ENCODE results near the gene ARHGAP24. TPM values are rescaled to one million over a fixed set of nuclear protein-coding genes. Genes with fewer than 3 reads are reported as not detected.

The ARHGAP24 gene
- total and polyA plus RNA-seq, 10 of the 15 experiments (the other 5 are each of a cell fraction or from before 2014, with no cell fraction given) = 0.10 to 4.2 (median 0.52) TPM

- DNase-seq (ENCODE audit: low read depth, low spot score) (no peak), FAIRE-seq (no peak), ATAC-seq (no peak)
- Histone ChIP-seq H3K36me3 (ENCODE audit: control insufficient read depth in 2 of 2, insufficient read depth in 2 of 2, low read length in 1 of 2) (no peaks in the 10 kb centered on the region), H3K27ac (ENCODE audit: control insufficient read depth, insufficient read depth) (no peak overlapping the region), H2AFZ (ENCODE audit: control insufficient read depth, low read depth, low read length) (no peak overlapping the region), H3K4me3 (no peak overlapping the region), H3K4me1 (ENCODE audit: control insufficient read depth, insufficient read depth, low read length) (peaks cover 5% of the 10 kb centered on the region; the same call in 1 of the 2 replicates), H3K9ac (ENCODE audit: control insufficient read depth, insufficient read depth, low read length) (no peak overlapping the region), H3K27me3 (replicated peaks in 1 of 2; ENCODE audit: control insufficient read depth in 2 of 2, insufficient read depth in 2 of 2, low read length in 1 of 2) (no peaks in the 10 kb centered on the region), H3K4me2 (ENCODE audit: control insufficient read depth, insufficient read depth) (no peak overlapping the region), H3K79me2 (ENCODE audit: control insufficient read depth, insufficient read depth, low read length) (no peaks in the 10 kb centered on the region), H4K20me1 (ENCODE audit: control insufficient read depth, insufficient read depth) (no peaks in the 10 kb centered on the region), H3K9me3 (replicated peaks; ENCODE audit: control insufficient read depth, insufficient read depth, low read length) (no peaks in the 10 kb centered on the region)
- in situ Hi-C loops (cut with MboI) (no loop called here), intact Hi-C loops (cut with micrococcal nuclease; ENCODE audit: unreplicated experiment) (no loop called here)
- POLR2A ChIA-PET = no interaction called here
- BruUV-seq (replicated peaks) = no TSS peak
- WGBS (ENCODE audit: insufficient coverage, insufficient replicate concordance, low lambda C conversion rate, missing lambda C conversion rate) = 16% methylated on average over 4 of the region's 4 CpGs
- RAD21 ChIA-PET (ENCODE audit: unreplicated experiment) = no interaction called here
- CTCF ChIA-PET = no interaction called here
- SMC1A ChIA-PET (ENCODE audit: uncharacterized antibody, unreplicated experiment) = interaction anchor here (0.6 kb wide), 1 partner anchor 111 kb away, joined by 3 read pairs; no protein-coding TSS in a partner anchor
- no peak for TF ChIP-seq NR2F1 (conservative IDR thresholded peaks at IDR 0.05)
- no peak for TF ChIP-seq SMARCA5 (IDR thresholded peaks at IDR 0.05)
- TF ChIP-seq TARDBP (IDR thresholded peaks at IDR 0.05; ENCODE audit: borderline replicate concordance) = no peak
- TF ChIP-seq SKIL (IDR thresholded peaks at IDR 0.05; ENCODE audit: low read depth, poor library complexity, severe bottlenecking) = no peak
- TF ChIP-seq POLR2AphosphoS5 (IDR thresholded peaks at IDR 0.05; ENCODE audit: low read length) = no peak
- no peak for TF ChIP-seq CBFB (IDR thresholded peaks at IDR 0.05; ENCODE audit: low read depth)
- no peak for TF ChIP-seq EGR1 (IDR thresholded peaks at IDR 0.05; ENCODE audit: borderline replicate concordance in 1 of 2, low read depth in 2 of 2, low read length in 2 of 2)
- TF ChIP-seq SMAD5 (IDR thresholded peaks at IDR 0.05; ENCODE audit: low read depth) = no peak
- TF ChIP-seq NBN (IDR thresholded peaks at IDR 0.05) = no peak
- no peak for TF ChIP-seq PKNOX1 (IDR thresholded peaks at IDR 0.05)
- no peak for TF ChIP-seq MTA3 (IDR thresholded peaks at IDR 0.05; ENCODE audit: borderline replicate concordance, low read length)
- TF ChIP-seq RAD21 (IDR thresholded peaks at IDR 0.05; ENCODE audit: insufficient read depth, low read depth, low read length) = no peak
- TF ChIP-seq NFXL1 (IDR thresholded peaks at IDR 0.05; ENCODE audit: borderline replicate concordance) = no peak
- TF ChIP-seq, protein P1, sequence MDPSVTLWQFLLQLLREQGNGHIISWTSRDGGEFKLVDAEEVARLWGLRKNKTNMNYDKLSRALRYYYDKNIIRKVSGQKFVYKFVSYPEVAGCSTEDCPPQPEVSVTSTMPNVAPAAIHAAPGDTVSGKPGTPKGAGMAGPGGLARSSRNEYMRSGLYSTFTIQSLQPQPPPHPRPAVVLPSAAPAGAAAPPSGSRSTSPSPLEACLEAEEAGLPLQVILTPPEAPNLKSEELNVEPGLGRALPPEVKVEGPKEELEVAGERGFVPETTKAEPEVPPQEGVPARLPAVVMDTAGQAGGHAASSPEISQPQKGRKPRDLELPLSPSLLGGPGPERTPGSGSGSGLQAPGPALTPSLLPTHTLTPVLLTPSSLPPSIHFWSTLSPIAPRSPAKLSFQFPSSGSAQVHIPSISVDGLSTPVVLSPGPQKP (IDR thresholded peaks at IDR 0.05; ENCODE audit: low read depth, low read length) = no peak
- TF ChIP-seq ATF7 (IDR thresholded peaks at IDR 0.05; ENCODE audit: low read depth) = no peak
- TF ChIP-seq BHLHE40 (IDR thresholded peaks at IDR 0.05; ENCODE audit: borderline replicate concordance in 1 of 2, low read depth in 2 of 2, low read length in 1 of 2) = no peak
- no peak for TF ChIP-seq GATAD2B (conservative IDR thresholded peaks at IDR 0.05; ENCODE audit: low read depth)
- TF ChIP-seq ZSCAN29 (IDR thresholded peaks at IDR 0.05) = no peak
- no peak for TF ChIP-seq IRF5 (IDR thresholded peaks at IDR 0.05; ENCODE audit: borderline replicate concordance)
- TF ChIP-seq SRF (IDR thresholded peaks at IDR 0.05; ENCODE audit: low read depth in 2 of 2, low read length in 2 of 2) = no peak
These were observed 125.6 kb downstream of the ARHGAP24 start for GRCh38 chr4:85600501-85600900.
